Activated CD8-positive, alpha-beta T cell treated with anti-CD3 and anti-CD28 coated beads, Interleukin-2, amount 10 ng/mL, durations not matched to agents 7 days and 5 days (primary cell): ENCODE results near the gene SLC16A8. TPM values are rescaled to one million over a fixed set of nuclear protein-coding genes. Genes with fewer than 3 reads are reported as not detected.

ENCODE experiments used
- ATAC-seq: fragments of 150-1000 bp; cut with Tn5 transposase; one replicate; pipeline ENCODE4 v1.10.0; 2021; ENCODE audit warnings: moderate library complexity
- CTCF ChIA-PET: fragments of 350-600 bp; sonication (Branson Sonifier 250); formaldehyde crosslinking; loops from one replicate; lab custom pipeline; 2021; ENCODE audit warnings: antibody characterized with exemption; lab: Charles Lee
- POLR2A ChIA-PET: fragments of 350-600 bp; sonication (Branson Sonifier 250); formaldehyde crosslinking; loops from one replicate; lab custom pipeline; 2021; ENCODE audit warnings: antibody characterized with exemption; lab: Charles Lee
- DNase-seq: peaks from one replicate; pipeline ENCODE4 v3.0.0-alpha.2; 2020
- H3K27ac Mint-ChIP-seq: one replicate; pipeline ENCODE4 v1.8.0; 2021; ENCODE audit warnings: mild to moderate bottlenecking, mixed read lengths
- H3K27me3 Mint-ChIP-seq: one replicate; pipeline ENCODE4 v1.8.0; 2021; ENCODE audit warnings: low read depth, mixed read lengths
- H3K36me3 Mint-ChIP-seq: one replicate; pipeline ENCODE4 v1.8.0; 2021; ENCODE audit warnings: low read depth, mixed read lengths
- H3K4me1 Mint-ChIP-seq: one replicate; pipeline ENCODE4 v1.8.0; 2021; ENCODE audit warnings: low read depth, mixed read lengths
- H3K4me3 Mint-ChIP-seq: one replicate; pipeline ENCODE4 v1.8.0; 2021; ENCODE audit warnings: mild to moderate bottlenecking, mixed read lengths
- H3K9me3 Mint-ChIP-seq: one replicate; pipeline ENCODE4 v1.8.0; 2022; ENCODE audit warnings: mixed read lengths; ENCODE audit not compliant: insufficient read depth
- total RNA-seq, 2 experiments: library from RNA; stranded (reverse); gene quantifications; one replicate each; pipeline ENCODE4 v1.2.3, GENCODE V29; 2021

Gene SLC16A8
- total RNA-seq, 2 experiments from 2014 or later, result not detected

DNA sequence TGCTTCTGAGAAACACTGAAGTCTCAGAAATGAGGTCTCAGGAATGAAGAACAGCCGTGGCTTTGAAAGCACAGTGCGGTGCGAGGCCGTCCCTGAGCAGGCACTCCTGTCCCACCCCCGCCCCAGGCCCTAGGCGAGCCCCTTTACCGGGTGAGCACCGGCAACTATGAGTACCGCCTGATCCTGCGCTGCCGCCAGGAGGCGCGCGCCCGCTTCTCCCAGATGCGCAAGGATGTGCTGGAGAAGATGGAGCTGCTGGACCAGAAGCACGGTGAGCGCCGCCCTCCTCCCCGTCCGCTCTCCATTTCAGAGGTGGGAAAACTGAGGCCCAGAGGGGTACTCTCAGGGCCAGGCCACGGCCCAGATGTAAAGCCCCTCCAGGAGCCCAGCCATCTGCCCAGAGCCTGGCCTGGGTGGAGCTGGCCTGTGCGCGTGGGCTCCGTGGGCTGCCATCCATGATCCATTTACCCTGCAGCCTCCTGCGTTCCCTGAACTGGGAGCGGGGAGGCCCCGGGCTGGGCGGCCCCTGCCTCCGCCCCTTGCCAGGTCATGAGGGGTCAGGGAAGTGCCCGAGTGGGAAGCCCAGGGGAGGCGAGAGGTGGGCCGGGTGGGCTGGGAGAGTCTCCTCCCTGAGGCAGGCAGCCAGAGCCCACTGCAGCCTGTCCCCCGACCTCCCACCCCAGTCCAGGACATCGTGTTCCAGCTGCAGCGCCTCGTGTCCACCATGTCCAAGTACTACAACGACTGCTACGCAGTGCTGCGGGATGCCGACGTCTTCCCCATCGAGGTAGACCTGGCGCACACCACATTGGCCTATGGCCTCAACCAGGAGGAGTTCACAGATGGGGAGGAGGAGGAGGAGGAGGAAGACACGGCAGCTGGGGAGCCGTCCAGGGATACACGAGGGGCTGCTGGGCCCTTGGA lies 9.5 kb downstream of the SLC16A8 start:
- H3K36me3 Mint-ChIP-seq, result peaks cover 2% of the 10 kb centered on the region
- H3K4me1 Mint-ChIP-seq, result no peaks in the 10 kb centered on the region
- DNase-seq, result no peak
- ATAC-seq, result no peak
- H3K27me3 Mint-ChIP-seq, result peaks cover under 1% of the 10 kb centered on the region
- POLR2A ChIA-PET, result no interaction called here
- H3K4me3 Mint-ChIP-seq, result no peak overlapping the region
- H3K27ac Mint-ChIP-seq, result no peak overlapping the region
- H3K9me3 Mint-ChIP-seq, result no peaks in the 10 kb centered on the region
- CTCF ChIA-PET, result no interaction called here

DNA sequence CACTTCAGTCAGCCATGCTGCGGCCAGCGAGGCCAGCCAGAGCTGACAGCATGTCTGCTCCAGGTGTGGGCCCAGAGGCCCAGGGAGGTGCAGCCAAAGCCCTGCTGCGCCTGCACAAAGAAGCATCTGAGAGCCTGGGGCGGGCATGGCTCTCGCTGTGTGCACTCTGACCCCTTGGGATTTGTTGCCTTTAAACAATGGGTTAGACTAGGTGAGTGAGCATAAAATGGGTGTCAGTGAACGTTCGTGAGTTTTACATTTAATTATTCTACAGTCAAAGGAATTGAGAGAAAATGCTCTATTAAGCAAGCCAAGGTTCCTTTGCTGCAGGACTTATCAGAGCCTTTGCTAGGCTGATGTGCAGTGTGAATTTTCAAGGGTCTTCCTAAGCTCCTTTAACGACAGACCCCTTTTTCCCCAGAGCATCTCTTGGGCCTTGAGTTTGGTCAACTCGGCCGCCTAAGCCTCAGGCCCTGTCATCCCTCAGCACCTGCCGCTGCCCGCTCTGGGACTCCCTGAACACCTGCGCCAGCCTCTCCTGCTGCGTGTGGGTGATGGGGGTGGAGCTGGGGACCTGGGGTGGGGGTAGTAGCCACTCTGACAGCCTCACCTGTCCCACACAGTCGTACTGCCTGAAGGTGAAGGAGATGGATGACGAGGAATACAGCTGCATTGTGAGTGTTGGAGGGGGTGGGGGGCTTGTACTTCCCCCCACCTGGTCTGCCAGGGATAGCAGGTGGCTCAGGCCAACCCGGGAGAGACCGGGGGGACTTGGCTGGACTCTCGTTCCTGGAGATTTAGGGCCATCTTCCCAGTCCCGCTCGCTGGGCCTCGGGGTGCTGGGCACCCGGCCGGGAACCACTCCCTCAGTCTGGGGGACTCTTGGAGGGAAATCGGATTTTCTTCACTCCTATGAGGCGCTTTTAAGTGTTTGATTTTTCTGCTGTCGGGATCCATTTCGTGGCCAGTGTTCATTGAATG lies 10.5 kb downstream of the SLC16A8 start:
- ATAC-seq (no peak), DNase-seq (no peak)
- H3K27me3 Mint-ChIP-seq, result no peaks in the 10 kb centered on the region
- H3K9me3 Mint-ChIP-seq, result no peaks in the 10 kb centered on the region
- CTCF ChIA-PET, result no interaction called here
- no peak overlapping the region for H3K4me3 Mint-ChIP-seq
- H3K4me1 Mint-ChIP-seq, result no peaks in the 10 kb centered on the region
- H3K36me3 Mint-ChIP-seq, result peaks cover 2% of the 10 kb centered on the region
- no peak overlapping the region for H3K27ac Mint-ChIP-seq
- POLR2A ChIA-PET, result no interaction called here

- no peaks in the 10 kb centered on the region for H3K27me3 Mint-ChIP-seq
- peaks cover 2% of the 10 kb centered on the region for H3K36me3 Mint-ChIP-seq
- no peak overlapping the region for H3K27ac Mint-ChIP-seq
- ChIA-PET POLR2A (no interaction called here), CTCF (no interaction called here)
- no peak overlapping the region for H3K4me3 Mint-ChIP-seq
- ATAC-seq (no peak), DNase-seq (no peak)
- no peaks in the 10 kb centered on the region for H3K4me1 Mint-ChIP-seq
- no peaks in the 10 kb centered on the region for H3K9me3 Mint-ChIP-seq
Observed at GRCh38 chr22:38072322-38073149, 11.4 kb downstream of the SLC16A8 start.

DNA sequence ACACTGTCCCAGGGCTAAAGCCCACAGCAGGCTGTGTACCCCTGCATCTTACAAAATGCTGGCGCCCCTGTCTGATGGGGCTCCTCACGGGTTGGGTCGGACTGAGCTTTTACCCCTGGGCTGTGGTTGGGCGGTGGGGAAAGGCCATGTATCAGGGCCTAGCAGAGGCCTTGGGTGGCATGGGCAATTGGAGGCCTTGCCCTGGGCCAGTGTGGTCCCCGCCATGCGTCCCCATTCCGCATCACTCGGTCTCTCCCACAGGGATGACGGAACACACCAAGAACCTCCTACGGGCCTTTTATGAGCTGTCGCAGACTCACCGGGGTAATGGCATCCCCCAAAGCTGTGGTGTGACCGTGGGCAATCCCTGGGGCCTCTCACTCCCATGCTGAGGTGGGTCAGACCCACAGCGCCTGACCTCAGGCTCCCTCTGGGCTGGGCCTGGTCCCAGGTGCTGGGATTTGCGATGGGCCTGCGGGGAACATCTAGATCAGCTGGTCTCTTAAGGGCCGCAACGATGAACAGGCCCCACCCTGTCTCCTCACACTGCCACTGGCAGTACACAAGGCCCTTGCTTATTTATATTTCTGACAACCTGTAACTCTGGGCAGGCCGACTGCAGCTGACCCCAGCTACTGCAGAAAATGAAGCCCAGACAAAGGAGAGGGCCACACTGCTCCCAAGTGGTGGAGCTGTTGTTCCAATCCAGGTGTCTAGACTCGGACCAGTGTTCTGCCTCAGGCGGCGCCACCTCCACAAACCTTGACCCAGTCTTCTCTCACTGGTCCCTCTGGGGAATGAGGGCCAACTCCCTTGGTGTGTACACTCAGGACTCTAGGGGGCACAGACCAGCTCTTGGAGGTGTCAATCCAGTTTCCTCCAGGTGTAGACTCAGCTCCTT lies 12.3 kb downstream of the SLC16A8 start:
- no peak for ATAC-seq
- CTCF ChIA-PET, result no interaction called here

DNA sequence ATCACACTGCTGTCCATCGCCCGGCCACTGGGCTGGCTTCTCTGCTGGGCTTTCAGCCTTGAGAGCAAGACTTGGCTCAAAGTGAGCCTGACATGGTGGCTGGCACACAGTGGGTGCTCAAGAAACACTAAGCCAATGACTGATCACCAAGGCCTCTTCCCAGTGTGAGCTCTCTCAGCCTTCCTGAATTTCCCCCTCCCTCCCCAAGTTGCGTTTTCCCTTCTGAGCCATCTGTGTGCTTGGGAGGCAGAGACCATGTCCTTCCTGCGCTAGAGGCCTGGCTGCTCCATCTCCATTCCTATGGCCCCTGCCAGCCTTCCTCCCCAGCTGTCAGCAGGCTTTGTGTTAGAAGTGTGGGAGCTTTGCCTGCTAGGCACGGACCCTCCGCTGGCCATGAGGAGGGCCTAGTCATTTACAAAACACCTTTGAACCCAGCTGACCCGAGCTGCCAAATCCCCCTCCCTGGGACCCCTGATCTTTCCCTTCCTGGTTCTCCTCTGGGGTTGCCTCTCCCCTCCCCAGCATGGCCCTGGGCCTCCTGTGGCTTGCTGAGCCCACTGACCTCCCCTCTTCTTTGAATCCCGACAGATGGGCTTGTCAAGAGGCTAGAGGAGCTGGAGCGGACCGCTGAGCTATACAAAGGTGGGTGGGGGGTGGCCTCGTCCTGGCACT lies 13.6 kb downstream of the SLC16A8 start:
- no peak for DNase-seq
- CTCF ChIA-PET, result interaction anchor here (0.8 kb wide), 1 partner anchor 18 kb away, joined by 3 read pairs; no protein-coding TSS in a partner anchor
- no peak for ATAC-seq
- Mint-ChIP-seq H3K36me3 (peaks cover 2% of the 10 kb centered on the region), H3K27ac (no peak overlapping the region), H3K4me3 (no peak overlapping the region), H3K27me3 (no peaks in the 10 kb centered on the region), H3K4me1 (no peaks in the 10 kb centered on the region), H3K9me3 (no peaks in the 10 kb centered on the region)
- POLR2A ChIA-PET, result interaction anchor here (0.6 kb wide), 1 partner anchor 220 kb away, joined by 10 read pairs; no protein-coding TSS in a partner anchor

More for the DNA sequence above, 12.3 kb downstream of the SLC16A8 start:
- H3K9me3 Mint-ChIP-seq, result no peaks in the 10 kb centered on the region
- no peak for DNase-seq
- H3K27me3 Mint-ChIP-seq, result no peaks in the 10 kb centered on the region
- POLR2A ChIA-PET, result no interaction called here
- H3K4me1 Mint-ChIP-seq, result no peaks in the 10 kb centered on the region
- H3K27ac Mint-ChIP-seq, result no peak overlapping the region
- H3K4me3 Mint-ChIP-seq, result no peak overlapping the region
- peaks cover 2% of the 10 kb centered on the region for H3K36me3 Mint-ChIP-seq

GRCh38 chr22:38069372-38070249 lies 14.4 kb downstream of the SLC16A8 start:
- POLR2A ChIA-PET, result interaction anchor here (0.6 kb wide), 1 partner anchor 221 kb away, joined by 10 read pairs; no protein-coding TSS in a partner anchor

DNA sequence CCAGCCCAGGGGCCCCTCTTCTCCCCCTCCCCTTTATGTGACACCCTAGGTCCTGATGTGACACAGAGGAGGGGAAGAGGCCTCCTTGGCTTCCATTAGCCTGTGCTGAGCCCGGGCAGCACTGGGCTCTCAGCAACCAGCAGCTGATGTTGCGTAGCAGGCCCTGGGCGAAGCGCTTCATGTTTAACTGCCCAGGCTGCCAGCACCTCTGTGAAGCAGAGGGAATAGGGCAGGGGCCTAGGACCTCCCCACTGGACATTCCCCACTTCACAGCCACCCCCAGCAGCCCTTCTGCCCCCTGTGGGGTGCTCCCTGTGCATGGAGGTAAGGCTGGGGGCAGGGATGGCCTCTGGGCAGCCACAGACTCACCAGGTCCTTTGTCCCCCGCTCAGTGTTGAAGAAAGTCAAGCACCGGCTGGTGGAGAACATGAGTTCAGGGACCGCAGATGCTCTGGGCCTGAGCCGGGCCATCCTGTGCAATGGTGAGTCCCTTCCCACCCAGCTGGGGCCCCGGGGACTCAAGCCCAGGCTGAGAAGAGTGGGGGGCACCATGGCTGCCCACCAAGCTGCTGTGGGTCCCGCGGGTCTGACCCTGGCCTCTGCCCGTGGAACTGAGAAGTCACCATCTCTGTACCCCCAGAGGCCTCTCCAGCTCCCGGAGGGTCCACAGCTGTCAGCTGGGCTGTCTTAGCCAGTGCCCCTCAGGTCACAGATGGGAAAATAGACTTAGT lies 15.2 kb downstream of the SLC16A8 start:
- H3K27me3 Mint-ChIP-seq, result no peaks in the 10 kb centered on the region
- ATAC-seq (no peak), DNase-seq (no peak)
- H3K36me3 Mint-ChIP-seq, result peaks cover 2% of the 10 kb centered on the region
- CTCF ChIA-PET, result interaction anchor here (2.8 kb wide), 1 partner anchor 16 kb away, joined by 14 read pairs; no protein-coding TSS in a partner anchor
- no peaks in the 10 kb centered on the region for H3K4me1 Mint-ChIP-seq
- POLR2A ChIA-PET, result no interaction called here
- no peak overlapping the region for H3K27ac Mint-ChIP-seq
- no peaks in the 10 kb centered on the region for H3K9me3 Mint-ChIP-seq
- no peak overlapping the region for H3K4me3 Mint-ChIP-seq

More at GRCh38 chr22:38069372-38070249, 14.4 kb downstream of the SLC16A8 start:
- Mint-ChIP-seq H3K27ac (no peak overlapping the region), H3K36me3 (peaks cover 3% of the 10 kb centered on the region), H3K4me1 (no peaks in the 10 kb centered on the region), H3K4me3 (no peak overlapping the region), H3K27me3 (no peaks in the 10 kb centered on the region), H3K9me3 (no peaks in the 10 kb centered on the region)
- CTCF ChIA-PET, result interaction anchor here (0.8 to 2.8 kb wide), 2 partner anchors 17 kb away, joined by 3 to 14 read pairs; no protein-coding TSS in a partner anchor
- no peak for DNase-seq
- no peak for ATAC-seq

GRCh38 chr22:38067761-38068360 lies 16.1 kb downstream of the SLC16A8 start:
- Mint-ChIP-seq H3K36me3 (peaks cover 2% of the 10 kb centered on the region), H3K27me3 (no peaks in the 10 kb centered on the region), H3K27ac (no peak overlapping the region), H3K4me1 (no peaks in the 10 kb centered on the region), H3K9me3 (no peaks in the 10 kb centered on the region), H3K4me3 (no peak overlapping the region)
- CTCF ChIA-PET, result interaction anchor here (2.8 kb wide), 1 partner anchor 15 kb away, joined by 14 read pairs; no protein-coding TSS in a partner anchor
- DNase-seq (no peak), ATAC-seq (no peak)
- POLR2A ChIA-PET, result interaction anchor here (1.0 kb wide), 1 partner anchor 11 kb away, joined by 4 read pairs; the partner anchor contains the start of gene PICK1
